ENCODE data around the gene CCN2.

Gene CCN2

GRCh38 chr6:131945971-131946370, 5.2 kb downstream of the CCN2 start:
- Histone ChIP-seq H3K27me3 (ENCODE audit: low read depth) (no peaks in the 10 kb centered on the region), H3K9me3 (no peaks in the 10 kb centered on the region), H3K36me3 (replicated peaks) (peaks cover 19% of the 10 kb centered on the region), H3K4me3 (no peak overlapping the region), H3K4me1 (peaks cover 4% of the 10 kb centered on the region; the same call in 1 of the 2 replicates)
- in situ Hi-C loops (cut with MboI; ENCODE audit: low sequenced_read_pairs): no loop called here
- DNase-seq (ENCODE audit: low spot score in 2 of 2): no peak

DNA sequence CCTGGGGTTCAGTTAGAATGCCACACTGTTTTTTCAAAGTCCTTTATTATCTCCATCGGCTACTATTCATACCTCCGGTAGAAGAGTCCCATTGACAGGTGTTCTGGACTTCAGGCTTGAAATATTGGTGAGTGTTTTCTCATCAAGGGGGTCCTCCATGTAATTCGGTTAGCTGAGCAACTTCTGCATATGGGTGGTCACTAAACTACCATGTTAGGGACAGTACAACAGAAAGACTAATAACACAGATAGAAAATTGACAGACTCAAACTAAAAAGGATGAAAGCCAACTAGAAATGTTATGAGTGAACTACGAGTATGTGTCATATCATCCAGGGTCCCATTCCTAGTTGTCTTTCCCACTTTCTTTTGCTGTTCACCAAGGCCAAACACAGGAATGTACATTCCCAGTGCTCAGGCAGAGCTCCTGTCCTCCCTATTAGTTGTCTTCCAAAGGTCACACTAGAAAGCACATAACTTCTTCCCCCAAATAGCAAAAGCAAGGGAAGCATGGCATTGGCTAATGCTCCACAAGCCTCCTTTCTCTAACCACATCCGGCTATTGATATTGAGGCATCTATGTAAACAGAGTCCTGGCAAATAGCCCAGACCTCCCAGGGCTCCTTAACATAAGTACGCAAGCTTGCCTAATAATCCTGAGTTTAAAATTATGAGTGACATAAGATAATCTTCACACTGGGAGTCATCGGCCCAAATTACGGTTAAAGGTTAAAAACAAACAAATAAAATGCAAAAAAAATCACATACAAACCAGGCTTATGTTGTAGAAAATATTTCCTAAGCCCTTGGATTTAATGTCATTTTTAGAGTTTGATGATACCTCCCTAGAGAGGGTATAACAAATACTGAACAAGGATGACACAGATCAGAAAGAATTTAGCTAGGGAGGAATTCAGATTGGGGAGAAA, 13.2 kb downstream of the CCN2 start:
- Histone ChIP-seq H3K27me3 (ENCODE audit: low read depth) (no peaks in the 10 kb centered on the region), H3K9me3 (no peaks in the 10 kb centered on the region), H3K4me1 (peaks cover 17% of the 10 kb centered on the region), H3K4me3 (no peak overlapping the region), H3K36me3 (replicated peaks) (no peaks in the 10 kb centered on the region)
- in situ Hi-C loops (cut with MboI; ENCODE audit: low sequenced_read_pairs): no loop called here
- peak in 1 of 2 experiments; percentile 52 for DNase-seq (ENCODE audit: low spot score in 2 of 2)

- H3K36me3 ChIP-seq (replicated peaks): no peaks in the 10 kb centered on the region
- DNase-seq (ENCODE audit: low spot score in 2 of 2): no peak
- in situ Hi-C loops (cut with MboI; ENCODE audit: low sequenced_read_pairs): no loop called here
- H3K9me3 ChIP-seq: no peaks in the 10 kb centered on the region
- no peaks in the 10 kb centered on the region for H3K27me3 ChIP-seq (ENCODE audit: low read depth)
- H3K4me3 ChIP-seq: no peak overlapping the region
- H3K4me1 ChIP-seq: peaks cover 17% of the 10 kb centered on the region
These were observed 13.9 kb downstream of the CCN2 start for GRCh38 chr6:131937226-131937625.

DNA sequence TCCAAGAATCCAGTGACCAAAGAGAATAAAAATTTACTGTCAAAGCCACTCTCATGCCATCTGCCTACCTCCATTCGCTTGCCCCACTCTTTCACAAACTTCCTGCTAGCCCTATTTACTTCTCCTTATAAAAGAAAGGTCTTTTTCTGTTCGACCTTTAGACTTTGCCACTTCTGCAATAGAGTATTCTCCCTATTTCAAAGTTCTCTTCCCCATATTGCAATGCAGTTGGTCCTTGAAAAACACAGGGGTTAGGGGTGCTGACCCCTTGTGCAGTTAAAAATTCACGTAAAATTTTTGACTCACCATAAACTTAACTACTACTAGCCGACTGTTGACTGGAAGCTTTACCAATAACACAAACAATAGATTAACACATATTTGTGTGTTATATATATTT, 15.0 kb downstream of the CCN2 start:
- in situ Hi-C loops (cut with MboI; ENCODE audit: low sequenced_read_pairs): no loop called here
- DNase-seq (ENCODE audit: low spot score in 2 of 2): no peak
- no peaks in the 10 kb centered on the region for H3K27me3 ChIP-seq (ENCODE audit: low read depth)

DNA sequence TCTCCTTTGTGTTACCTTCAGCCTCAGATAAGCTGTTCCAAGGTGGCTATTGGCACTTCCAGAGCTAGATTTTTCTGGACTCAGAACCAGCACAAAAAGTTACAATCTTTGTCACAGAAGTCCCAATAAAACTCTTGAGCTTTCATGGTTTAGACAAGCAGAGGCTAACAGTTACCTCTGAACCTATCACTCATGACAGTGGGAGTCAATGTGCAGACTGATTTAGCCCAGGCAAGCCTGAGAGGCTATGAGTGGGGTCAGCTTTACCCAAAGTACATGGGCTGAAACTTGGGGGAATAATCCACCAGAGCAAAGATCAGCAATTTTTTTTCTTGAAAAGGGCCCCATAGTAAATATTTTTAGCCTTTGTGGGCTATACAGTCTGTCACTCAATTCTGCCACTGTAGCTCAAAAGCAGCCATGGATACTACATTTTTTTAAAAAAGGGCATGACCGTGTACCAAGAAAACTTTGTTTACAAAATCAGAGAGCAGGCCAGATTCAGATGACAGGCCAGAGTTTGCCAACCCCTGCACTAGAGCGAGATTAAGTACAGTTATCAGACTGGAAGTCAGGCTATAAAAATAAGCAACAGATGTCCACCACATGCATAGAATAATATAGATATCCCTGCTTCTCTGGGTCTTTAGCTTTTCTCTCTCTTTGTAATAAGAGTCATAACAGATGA, 20.0 kb downstream of the CCN2 start:
- in situ Hi-C loops (cut with MboI; ENCODE audit: low sequenced_read_pairs): no loop called here
- Histone ChIP-seq H3K27me3 (ENCODE audit: low read depth) (no peaks in the 10 kb centered on the region), H3K4me1 (no peaks in the 10 kb centered on the region), H3K9me3 (no peaks in the 10 kb centered on the region), H3K4me3 (no peak overlapping the region), H3K36me3 (replicated peaks) (no peaks in the 10 kb centered on the region)
- no peak for DNase-seq (ENCODE audit: low spot score in 2 of 2)

More for the DNA sequence above, 15.0 kb downstream of the CCN2 start:
- no peaks in the 10 kb centered on the region for H3K36me3 ChIP-seq (replicated peaks)
- H3K4me1 ChIP-seq: peaks cover 17% of the 10 kb centered on the region
- no peak overlapping the region for H3K4me3 ChIP-seq
- H3K9me3 ChIP-seq: no peaks in the 10 kb centered on the region

DNA sequence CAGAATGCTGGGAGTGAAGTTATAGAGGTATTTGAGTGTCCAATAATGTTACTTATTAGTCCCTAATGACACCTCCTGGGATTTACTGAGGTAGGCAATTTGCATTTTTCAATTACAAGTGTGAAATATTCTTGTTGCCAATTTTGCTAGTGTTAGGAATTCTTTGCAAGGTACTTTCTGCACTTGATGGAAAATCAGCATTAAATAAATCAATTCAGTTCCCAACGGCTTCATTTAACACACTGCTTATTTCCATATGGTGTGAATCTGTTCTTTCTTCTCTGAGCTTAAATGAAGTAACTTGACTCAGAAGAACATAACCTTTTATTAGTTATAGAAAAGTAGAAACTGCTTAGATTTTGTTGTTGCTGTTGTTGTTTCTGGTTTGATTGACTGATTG, 21.2 kb downstream of the CCN2 start:
- Histone ChIP-seq H3K27me3 (ENCODE audit: low read depth) (no peaks in the 10 kb centered on the region), H3K9me3 (no peaks in the 10 kb centered on the region), H3K4me3 (no peak overlapping the region), H3K4me1 (no peaks in the 10 kb centered on the region), H3K36me3 (replicated peaks) (no peaks in the 10 kb centered on the region)
- in situ Hi-C loops (cut with MboI; ENCODE audit: low sequenced_read_pairs): no loop called here
- no peak for DNase-seq (ENCODE audit: low spot score in 2 of 2)

GRCh38 chr6:131929264-131929663, 21.9 kb downstream of the CCN2 start:
- no peaks in the 10 kb centered on the region for H3K36me3 ChIP-seq (replicated peaks)
- peak in 1 of 2 experiments; percentile 16 for DNase-seq (ENCODE audit: low spot score in 2 of 2)
- in situ Hi-C loops (cut with MboI; ENCODE audit: low sequenced_read_pairs): no loop called here
- no peaks in the 10 kb centered on the region for H3K9me3 ChIP-seq
- no peaks in the 10 kb centered on the region for H3K27me3 ChIP-seq (ENCODE audit: low read depth)
- no peak overlapping the region for H3K4me3 ChIP-seq
- H3K4me1 ChIP-seq: no peaks in the 10 kb centered on the region

- in situ Hi-C loops (cut with MboI; ENCODE audit: low sequenced_read_pairs): loop anchor here (5.0 kb wide), 1 partner anchor 557 kb away; no protein-coding TSS in a partner anchor
- DNase-seq (ENCODE audit: low spot score in 2 of 2): peak in 1 of 2 experiments; percentile 71
These were observed 26.2 kb downstream of the CCN2 start for GRCh38 chr6:131924881-131925474.

DNA sequence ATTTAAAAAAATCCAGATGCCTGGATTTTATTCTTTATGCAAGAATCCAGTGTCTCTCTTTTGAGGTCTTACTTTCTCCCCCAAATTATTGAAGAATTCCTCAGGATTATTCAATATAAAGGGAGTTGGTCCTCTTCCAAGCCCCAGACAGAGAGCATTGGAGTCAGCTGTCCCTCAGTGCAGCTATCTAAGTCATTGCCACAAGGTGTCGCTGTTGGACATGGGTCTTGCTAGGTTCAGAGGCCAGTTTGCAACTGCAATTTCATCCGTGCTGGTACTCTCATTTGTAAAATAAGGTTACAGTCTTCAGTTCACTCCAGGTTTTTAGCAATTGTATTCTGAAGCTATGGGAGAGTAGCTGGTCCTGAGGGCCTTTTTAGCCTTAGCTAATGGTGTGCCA, 27.8 kb downstream of the CCN2 start:
- Histone ChIP-seq H3K36me3 (replicated peaks) (no peaks in the 10 kb centered on the region), H3K4me1 (no peaks in the 10 kb centered on the region), H3K27me3 (ENCODE audit: low read depth) (no peaks in the 10 kb centered on the region), H3K4me3 (no peak overlapping the region), H3K9me3 (no peaks in the 10 kb centered on the region; the same call in none of the 2 replicates)
- peak; percentile 55 to 80 for DNase-seq (ENCODE audit: low spot score in 2 of 2)
- in situ Hi-C loops (cut with MboI; ENCODE audit: low sequenced_read_pairs): loop anchor here (5.0 kb wide), 1 partner anchor 559 kb away; no protein-coding TSS in a partner anchor

More at GRCh38 chr6:131924881-131925474, 26.2 kb downstream of the CCN2 start:
- H3K36me3 ChIP-seq (replicated peaks): no peaks in the 10 kb centered on the region
- no peaks in the 10 kb centered on the region for H3K4me1 ChIP-seq
- no peak overlapping the region for H3K4me3 ChIP-seq
- no peaks in the 10 kb centered on the region; the same call in none of the 2 replicates for H3K9me3 ChIP-seq
- H3K27me3 ChIP-seq (ENCODE audit: low read depth): no peaks in the 10 kb centered on the region

GRCh38 chr6:131920656-131921055, 30.5 kb downstream of the CCN2 start:
- H3K36me3 ChIP-seq (replicated peaks): no peaks in the 10 kb centered on the region
- H3K4me3 ChIP-seq: no peak overlapping the region
- no peak for DNase-seq (ENCODE audit: low spot score in 2 of 2)
- H3K4me1 ChIP-seq: no peaks in the 10 kb centered on the region
- no peaks in the 10 kb centered on the region for H3K27me3 ChIP-seq (ENCODE audit: low read depth)
- in situ Hi-C loops (cut with MboI; ENCODE audit: low sequenced_read_pairs): loop anchor here (5.0 kb wide), 1 partner anchor 562 kb away; no protein-coding TSS in a partner anchor
- no peaks in the 10 kb centered on the region; the same call in none of the 2 replicates for H3K9me3 ChIP-seq

- Histone ChIP-seq H3K27me3 (ENCODE audit: low read depth) (no peaks in the 10 kb centered on the region), H3K9me3 (no peaks in the 10 kb centered on the region; the same call in none of the 2 replicates), H3K36me3 (replicated peaks) (no peaks in the 10 kb centered on the region), H3K4me1 (no peaks in the 10 kb centered on the region; the same call in 1 of the 2 replicates), H3K4me3 (no peak overlapping the region)
- DNase-seq (ENCODE audit: low spot score in 2 of 2): no peak
- in situ Hi-C loops (cut with MboI; ENCODE audit: low sequenced_read_pairs): loop anchor here (5.0 to 10.0 kb wide), 2 partner anchors 222 to 356 kb away; no protein-coding TSS in a partner anchor
These were observed 32.4 kb downstream of the CCN2 start for GRCh38 chr6:131918650-131919355.

- H3K9me3 ChIP-seq: no peaks in the 10 kb centered on the region; the same call in 1 of the 2 replicates
- 0 out of 2 replicates have a peak, but pooled peaks cover 3% of the 10 kb centered on the region for H3K27me3 ChIP-seq (ENCODE audit: low read depth)
- in situ Hi-C loops (cut with MboI; ENCODE audit: low sequenced_read_pairs): loop anchor here (5.0 to 10.0 kb wide), 2 partner anchors 221 to 357 kb away; no protein-coding TSS in a partner anchor
- DNase-seq (ENCODE audit: low spot score in 2 of 2): no peak
- H3K36me3 ChIP-seq (replicated peaks): no peaks in the 10 kb centered on the region
- no peaks in the 10 kb centered on the region; the same call in 1 of the 2 replicates for H3K4me1 ChIP-seq
- H3K4me3 ChIP-seq: no peak overlapping the region
These were observed 33.2 kb downstream of the CCN2 start for GRCh38 chr6:131917763-131918649.
